Stimulated activated CD4-positive, alpha-beta T cell treated with anti-CD3 and anti-CD28 coated beads, Interleukin-4, amount 100 ng/mL, for 1 hour (primary cell): Measurements from ENCODE around the gene ZNF549.
A peak's percentile ranks its signal among the peaks of the same experiment; 100 is the strongest.
"Not testable (repeated sequence)": the region's sequence is repeated elsewhere in the genome, so short reads cannot be mapped to it uniquely, and the experiment has no call there.

Source experiments
- DNase-seq: peaks from one replicate; pipeline ENCODE4 v3.0.0-alpha.2; 2020

The ZNF549 gene

GRCh38 chr19:57527136-57527881 is at the start of gene ZNF549:
Gene ZNF549 (plus strand): TSS chr19:57527356. CDS start chr19:57527574, 218 bp downstream.
- DNase-seq = peak; percentile 84

- peak; percentile 96 for DNase-seq
These were observed 39.5 kb upstream of the ZNF549 start, which contains the start of gene ZNF419 for GRCh38 chr19:57487477-57488298. Gene ZNF419 (plus strand): TSS chr19:57487750. CDS start chr19:57487951, 201 bp downstream.

GRCh38 chr19:57488299-57488644 is 38.9 kb upstream of the ZNF549 start:
- not testable (repeated sequence) for DNase-seq

- DNase-seq = not testable (repeated sequence)
These were observed 27.9 kb upstream of the ZNF549 start for GRCh38 chr19:57499332-57499679.

GRCh38 chr19:57499680-57500395 is 27.3 kb upstream of the ZNF549 start, which contains the start of gene ZNF773:
Gene ZNF773 (plus strand): TSS chr19:57499938. CDS start chr19:57500081, 143 bp downstream.
- DNase-seq = peak; percentile 97

- not testable (repeated sequence) for DNase-seq
These were observed 26.8 kb upstream of the ZNF549 start for GRCh38 chr19:57500400-57500799.

GRCh38 chr19:57506163-57506562 is 21.0 kb upstream of the ZNF549 start:
- no peak for DNase-seq

GRCh38 chr19:57511484-57511883 is 15.7 kb upstream of the ZNF549 start:
- no peak for DNase-seq

- DNase-seq = peak; percentile 11
These were observed 14.3 kb upstream of the ZNF549 start for GRCh38 chr19:57512845-57513244.

GRCh38 chr19:57515255-57515654 is 11.9 kb upstream of the ZNF549 start:
- DNase-seq = no peak

- DNase-seq = not testable (repeated sequence)
These were observed 9.1 kb upstream of the ZNF549 start for GRCh38 chr19:57518021-57518420.

- no peak for DNase-seq
These were observed 10.9 kb downstream of the ZNF549 start for GRCh38 chr19:57537953-57538547.

GRCh38 chr19:57546513-57546912 is 19.4 kb downstream of the ZNF549 start:
- DNase-seq = no peak

- no peak for DNase-seq
These were observed 25.3 kb downstream of the ZNF549 start for GRCh38 chr19:57552432-57552831.

- DNase-seq = no peak
These were observed 30.5 kb downstream of the ZNF549 start for GRCh38 chr19:57557659-57558058.

- no peak for DNase-seq
These were observed 31.4 kb downstream of the ZNF549 start for GRCh38 chr19:57558525-57558924.

- peak; percentile 5 for DNase-seq
These were observed 31.9 kb downstream of the ZNF549 start for GRCh38 chr19:57559008-57559403.

GRCh38 chr19:57559404-57560025 is 32.4 kb downstream of the ZNF549 start, which contains the start of gene ZNF550:
Gene ZNF550 (minus strand): TSS chr19:57559863. CDS start chr19:57559682, 181 bp downstream.
- peak; percentile 89 for DNase-seq

- DNase-seq = no peak
These were observed 32.9 kb downstream of the ZNF549 start for GRCh38 chr19:57560049-57560491.

GRCh38 chr19:57563547-57563946 is 36.4 kb downstream of the ZNF549 start:
- no peak for DNase-seq

GRCh38 chr19:57566396-57567265 is 39.5 kb downstream of the ZNF549 start:
- DNase-seq = no peak
